NT2/D1 (cell line): ENCODE results near the gene ZFHX3.

ENCODE experiments used
- SUZ12 ChIP-seq: IDR thresholded peaks from 2 replicates; pipeline ENCODE4 v1.6.1; 2011; ENCODE audit not compliant: insufficient read length, insufficient read depth; ENCODE audit errors: extremely low read depth
- YY1 ChIP-seq: IDR thresholded peaks from 2 replicates; pipeline ENCODE4 v1.6.1; 2011; ENCODE audit not compliant: insufficient read length, insufficient read depth
- ZNF274 ChIP-seq: IDR thresholded peaks from 2 replicates; pipeline ENCODE4 v1.6.1; 2011; ENCODE audit warnings: mild to moderate bottlenecking, low read depth, low read length

- TF ChIP-seq ZNF274 (no peak), YY1 (no peak), SUZ12 (no peak)
Observed at GRCh38 chr16:72853575-72854266, 194.2 kb downstream of the ZFHX3 start.
